Subcutaneous adipose tissue (tissue), 4 donors: Measurements from ENCODE around the gene PDRG1. TPM values are rescaled to one million over a fixed set of nuclear protein-coding genes. Genes with fewer than 3 reads are reported as not detected.

Experiments
- total RNA-seq, 4 donors: library from RNA; depleted of rRNA; stranded (reverse); fragments of >200 nt; gene quantifications; one replicate each; pipeline ENCODE4 v1.1.0, GENCODE V29; 2016
- TF ChIP-seq, protein P1 (sequence below): fragments of 450-650 bp; IDR thresholded peaks from one replicate; pipeline ENCODE4 v1.5.1; 2016; ENCODE audit warnings: low read depth, mild to moderate bottlenecking, control low read depth, antibody characterized with exemption, moderate library complexity

Gene PDRG1
- total RNA-seq, 4 donors from 2014 or later = 5.1 to 8.3 (median 6.6) TPM

- TF ChIP-seq, protein P1, sequence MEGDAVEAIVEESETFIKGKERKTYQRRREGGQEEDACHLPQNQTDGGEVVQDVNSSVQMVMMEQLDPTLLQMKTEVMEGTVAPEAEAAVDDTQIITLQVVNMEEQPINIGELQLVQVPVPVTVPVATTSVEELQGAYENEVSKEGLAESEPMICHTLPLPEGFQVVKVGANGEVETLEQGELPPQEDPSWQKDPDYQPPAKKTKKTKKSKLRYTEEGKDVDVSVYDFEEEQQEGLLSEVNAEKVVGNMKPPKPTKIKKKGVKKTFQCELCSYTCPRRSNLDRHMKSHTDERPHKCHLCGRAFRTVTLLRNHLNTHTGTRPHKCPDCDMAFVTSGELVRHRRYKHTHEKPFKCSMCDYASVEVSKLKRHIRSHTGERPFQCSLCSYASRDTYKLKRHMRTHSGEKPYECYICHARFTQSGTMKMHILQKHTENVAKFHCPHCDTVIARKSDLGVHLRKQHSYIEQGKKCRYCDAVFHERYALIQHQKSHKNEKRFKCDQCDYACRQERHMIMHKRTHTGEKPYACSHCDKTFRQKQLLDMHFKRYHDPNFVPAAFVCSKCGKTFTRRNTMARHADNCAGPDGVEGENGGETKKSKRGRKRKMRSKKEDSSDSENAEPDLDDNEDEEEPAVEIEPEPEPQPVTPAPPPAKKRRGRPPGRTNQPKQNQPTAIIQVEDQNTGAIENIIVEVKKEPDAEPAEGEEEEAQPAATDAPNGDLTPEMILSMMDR = no peak
These were observed 12.0 kb upstream of the PDRG1 start for GRCh38 chr20:31963889-31964288.

- TF ChIP-seq, protein P1 = no peak
These were observed 10.9 kb upstream of the PDRG1 start for GRCh38 chr20:31962761-31963160.

DNA sequence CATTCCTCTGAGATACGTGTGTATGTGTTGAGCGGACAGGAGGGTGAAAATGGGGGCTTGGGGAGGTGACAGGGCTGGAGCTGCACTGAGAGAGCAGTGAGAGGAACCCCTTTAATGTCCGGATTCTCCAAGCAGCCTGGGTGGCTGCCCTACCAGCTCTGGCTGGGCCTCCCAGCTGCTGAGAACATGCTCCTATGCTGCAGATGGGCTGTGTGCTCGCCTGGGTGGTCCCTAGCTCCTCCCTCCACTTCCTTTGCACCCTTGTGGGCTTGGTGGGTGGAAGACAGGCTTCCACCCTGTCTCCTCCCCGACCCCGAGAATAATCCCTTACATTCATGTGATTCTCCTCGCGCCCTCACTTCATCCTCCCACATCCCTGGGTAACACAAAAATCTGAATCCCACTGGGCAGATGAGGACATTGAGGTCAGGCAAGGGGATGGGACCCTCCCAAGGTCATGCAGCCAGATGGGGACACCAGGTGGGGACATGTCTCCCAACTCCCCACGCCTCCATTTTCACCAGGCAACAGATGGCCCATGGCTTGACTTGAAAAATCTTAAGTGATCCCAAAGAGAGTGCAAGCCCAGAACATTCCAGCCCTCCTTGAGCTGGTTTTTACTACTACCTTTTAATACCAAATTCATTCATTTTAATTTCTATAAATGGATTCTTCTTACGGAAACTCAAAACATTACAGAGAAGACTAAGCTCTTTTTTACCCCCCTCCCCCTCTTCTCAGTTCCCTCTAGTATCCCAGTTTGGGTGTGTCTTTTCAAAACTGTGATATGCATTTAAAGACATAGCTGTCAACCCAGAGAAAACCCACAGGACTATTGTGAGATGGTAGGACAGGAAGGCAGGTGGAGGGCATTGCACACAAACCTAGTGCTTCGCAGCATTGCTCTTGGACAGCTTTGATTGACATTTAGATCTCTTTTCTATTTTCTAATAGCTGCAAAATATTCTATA lies 5.0 kb upstream of the PDRG1 start:
- TF ChIP-seq, protein P1 = no peak

DNA sequence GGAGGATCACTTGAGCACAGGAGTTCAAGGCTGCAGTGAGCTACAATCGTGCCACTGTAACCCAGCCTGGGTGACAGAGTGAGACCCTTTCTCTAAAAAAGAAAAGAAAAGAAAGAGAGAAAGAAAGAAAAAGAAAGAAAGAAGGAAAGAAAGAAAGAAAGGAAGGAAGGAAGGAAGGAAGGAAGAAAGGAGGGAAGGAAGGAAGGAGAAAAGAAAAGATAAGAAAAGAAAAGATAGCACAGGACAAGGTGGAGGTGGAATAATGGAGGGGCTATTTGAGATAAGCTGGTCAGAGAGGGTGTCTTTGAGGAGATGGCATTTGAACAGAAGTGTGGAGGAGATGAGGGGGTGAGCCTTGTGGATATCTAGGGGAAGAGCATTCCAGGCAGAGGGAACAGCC lies 2.7 kb upstream of the PDRG1 start:
- TF ChIP-seq, protein P1 = no peak

- TF ChIP-seq, protein P1 = no peak
These were observed 1.8 kb upstream of the PDRG1 start for GRCh38 chr20:31953556-31954148.

DNA sequence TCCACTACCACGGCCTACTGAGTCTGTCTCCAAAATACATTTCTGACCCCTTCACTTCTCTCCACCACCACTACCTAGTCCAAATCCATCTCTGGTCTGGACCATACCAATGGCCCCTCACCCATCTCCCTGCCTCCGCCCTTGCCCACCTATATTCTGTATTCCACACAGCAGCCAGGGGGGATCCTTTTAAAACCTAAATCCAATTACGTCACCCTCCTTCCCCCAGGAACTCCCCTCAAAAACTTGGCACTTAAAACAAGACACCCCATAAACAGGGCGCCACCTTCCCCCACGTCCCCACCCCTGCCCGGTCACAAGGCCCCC lies 680 bp downstream of the PDRG1 start:
- TF ChIP-seq, protein P1 = no peak

DNA sequence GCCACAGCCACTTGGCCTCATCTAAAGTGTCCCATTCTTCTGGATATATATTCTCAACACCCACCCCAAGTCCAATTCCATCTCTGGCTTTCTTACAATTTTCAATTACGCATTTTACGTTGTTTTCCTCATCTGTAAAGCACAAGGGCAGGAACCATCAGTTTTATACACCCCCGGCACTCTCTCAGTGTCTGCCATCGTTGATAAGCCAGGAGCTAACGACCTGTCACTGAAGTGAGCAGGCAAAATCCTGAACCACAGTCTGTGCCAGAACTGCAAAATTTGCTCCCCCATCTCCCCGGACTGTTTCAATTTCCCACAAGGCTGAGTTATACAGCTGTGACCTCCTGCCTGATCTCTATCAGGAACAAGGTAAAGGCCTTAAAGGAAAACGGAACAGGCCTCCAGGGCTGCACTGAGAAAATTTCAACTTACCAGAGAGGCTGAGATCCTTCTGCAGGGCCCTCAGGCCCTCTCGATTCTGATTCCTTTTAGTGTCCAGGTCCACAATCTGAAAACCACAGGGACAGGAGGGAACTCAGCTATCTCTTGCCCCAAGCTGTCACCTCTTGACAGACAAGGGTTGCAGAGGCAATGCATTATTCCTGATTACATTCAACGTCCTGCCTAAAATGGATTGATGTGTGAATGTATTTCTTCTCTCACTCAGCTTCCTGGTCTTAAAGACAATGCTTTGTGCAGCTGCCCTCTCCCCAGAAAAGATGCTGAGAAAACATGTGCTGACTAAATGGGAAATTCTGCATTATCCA lies 1.8 kb downstream of the PDRG1 start:
- TF ChIP-seq, protein P1 = no peak
